HCT116 (cell line): Measurements from ENCODE around the gene ANO2.

Experiments used
- ATF3 ChIP-seq: IDR thresholded peaks from 2 replicates; pipeline ENCODE4 v1.6.1; 2012
- CTCF ChIP-seq, 3 experiments: fragments of 200-600 bp in 1 of 3; sonication (generic) in 1 of 3; IDR thresholded peaks in 2 of 3; conservative IDR thresholded peaks in 1 of 3; 2 replicates each; pipeline ENCODE4 v1.5.1; 2012 to 2017; ENCODE audit warnings: low read depth in 2 of 3, low read length in 2 of 3, antibody characterized with exemption in 1 of 3, borderline replicate concordance in 1 of 3, control low read depth in 1 of 3, mild to moderate bottlenecking in 1 of 3, mixed read lengths in 1 of 3, mixed run types in 1 of 3, moderate library complexity in 1 of 3; ENCODE audit not compliant: insufficient read depth in 1 of 3
- EGR1 ChIP-seq: IDR thresholded peaks from 2 replicates; pipeline ENCODE4 v1.6.1; 2012; ENCODE audit warnings: low read depth
- EZH2 ChIP-seq: fragments of 200-600 bp; sonication (generic); IDR thresholded peaks from 2 replicates; pipeline ENCODE4 v1.6.1; 2017; ENCODE audit warnings: antibody characterized with exemption, mixed run types
- EZH2phosphoT487 ChIP-seq: fragments of 200-600 bp; IDR thresholded peaks from 2 replicates; pipeline ENCODE4 v1.6.1; 2018; ENCODE audit warnings: antibody characterized with exemption, borderline replicate concordance
- JUND ChIP-seq: IDR thresholded peaks from 2 replicates; pipeline ENCODE4 v1.6.1; 2012
- MAX ChIP-seq: IDR thresholded peaks from 2 replicates; pipeline ENCODE4 v1.6.1; 2012
- POLR2A ChIP-seq: IDR thresholded peaks from 2 replicates; pipeline ENCODE4 v1.7.0; 2011; ENCODE audit warnings: borderline replicate concordance; ENCODE audit not compliant: insufficient read depth, insufficient read length; ENCODE audit errors: extremely low read depth
- POLR2AphosphoS5 ChIP-seq: IDR thresholded peaks from 2 replicates; pipeline ENCODE4 v1.6.1; 2011; ENCODE audit warnings: mild to moderate bottlenecking, low read depth, low read length, moderate library complexity
- RAD21 ChIP-seq: IDR thresholded peaks from 2 replicates; pipeline ENCODE4 v1.6.1; 2012; ENCODE audit warnings: low read depth, mild to moderate bottlenecking
- REST ChIP-seq: IDR thresholded peaks from 2 replicates; pipeline ENCODE4 v1.6.1; 2012; ENCODE audit warnings: low read depth
- SIN3A ChIP-seq: IDR thresholded peaks from 2 replicates; pipeline ENCODE4 v1.6.1; 2012; ENCODE audit warnings: low read depth
- SRF ChIP-seq: IDR thresholded peaks from 2 replicates; pipeline ENCODE4 v1.6.1; 2012; ENCODE audit warnings: low read depth

- TF ChIP-seq CTCF (IDR thresholded peaks at IDR 0.05 in 2 of 3, conservative IDR thresholded peaks at IDR 0.05 in 1 of 3; ENCODE audit: borderline replicate concordance in 1 of 3, insufficient read depth in 1 of 3, low read depth in 2 of 3, low read length in 2 of 3) = no peak
- no peak for TF ChIP-seq REST
- TF ChIP-seq POLR2AphosphoS5 = no peak
- no peak for TF ChIP-seq MAX
- TF ChIP-seq RAD21 = no peak
- TF ChIP-seq SRF = no peak
- TF ChIP-seq POLR2A = no peak
- no peak for TF ChIP-seq EGR1
- no peak for TF ChIP-seq ATF3
- TF ChIP-seq EZH2 = no peak
- no peak for TF ChIP-seq JUND
- TF ChIP-seq SIN3A = no peak
- TF ChIP-seq EZH2phosphoT487 = no peak
Measured at GRCh38 chr12:5846950-5847349, 98.1 kb downstream of the ANO2 start.
